OCI-LY1 (cell line): Measurements from ENCODE around the gene HDAC7.

Experiments used
- H2AFZ ChIP-seq: fragments of 200-600 bp; sonication (generic), shearing (Covaris generic); 2 replicates; pipeline ENCODE4 v1.6.0; 2014; ENCODE audit warnings: antibody characterized with exemption, mild to moderate bottlenecking, low read length
- H3F3A ChIP-seq: fragments of 200-600 bp; sonication (generic), shearing (Covaris generic); 2 replicates; pipeline ENCODE4 v1.6.0; 2014; ENCODE audit warnings: mild to moderate bottlenecking, antibody characterized with exemption, low read length, moderate library complexity; ENCODE audit not compliant: insufficient read depth
- H3K27ac ChIP-seq: fragments of 200-600 bp; sonication (generic); 2 replicates; pipeline ENCODE4 v1.5.1; 2014; ENCODE audit warnings: low read length, mixed run types, mild to moderate bottlenecking, low read depth; ENCODE audit not compliant: poor library complexity, severe bottlenecking
- H3K27me3 ChIP-seq: fragments of 200-600 bp; sonication (generic); 2 replicates; pipeline ENCODE4 v1.6.0; 2014; ENCODE audit warnings: antibody characterized with exemption, mild to moderate bottlenecking, low read length, moderate library complexity; ENCODE audit not compliant: insufficient read depth
- H3K36me3 ChIP-seq: fragments of 200-600 bp; sonication (generic); 2 replicates; pipeline ENCODE4 v1.6.1; 2014; ENCODE audit warnings: mild to moderate bottlenecking, antibody characterized with exemption, low read length, moderate library complexity, mixed read lengths; ENCODE audit not compliant: insufficient read depth
- H3K4me1 ChIP-seq: fragments of 200-600 bp; sonication (generic); 2 replicates; pipeline ENCODE4 v1.5.1; 2014; ENCODE audit warnings: mild to moderate bottlenecking, low read length, moderate library complexity; ENCODE audit not compliant: insufficient read depth, severe bottlenecking
- H3K4me2 ChIP-seq: fragments of 200-600 bp; sonication (generic), shearing (Covaris generic); 2 replicates; pipeline ENCODE4 v1.6.1; 2014; ENCODE audit warnings: low read length
- H3K4me3 ChIP-seq: fragments of 200-600 bp; sonication (generic); 2 replicates; pipeline ENCODE4 v1.5.1; 2014; ENCODE audit warnings: low read length, low read depth, mild to moderate bottlenecking, mixed read lengths; ENCODE audit not compliant: poor library complexity, severe bottlenecking
- H3K79me2 ChIP-seq: fragments of 200-600 bp; shearing (Covaris generic); 2 replicates; pipeline ENCODE4 v1.6.1; 2016; ENCODE audit warnings: mixed run types, low read length, mixed read lengths; ENCODE audit not compliant: insufficient read depth
- H3K9ac ChIP-seq: fragments of 200-600 bp; sonication (generic), shearing (Covaris generic); 2 replicates; pipeline ENCODE4 v1.6.1; 2014; ENCODE audit warnings: mild to moderate bottlenecking, low read length, mixed read lengths
- H3K9me2 ChIP-seq: fragments of 200-600 bp; sonication (generic), shearing (Covaris generic); 2 replicates; pipeline ENCODE4 v1.6.1; 2014; ENCODE audit warnings: low read depth, mild to moderate bottlenecking, low read length, mixed read lengths
- H3K9me3 ChIP-seq: fragments of 200-600 bp; shearing (Covaris generic); 2 replicates; pipeline ENCODE4 v1.6.1; 2014; ENCODE audit warnings: low read length, mixed read lengths
- H4K20me1 ChIP-seq: fragments of 200-600 bp; sonication (generic), shearing (Covaris generic); 2 replicates; pipeline ENCODE4 v1.6.0; 2016; ENCODE audit warnings: mild to moderate bottlenecking, low read length; ENCODE audit not compliant: insufficient read depth
- CTCF ChIP-seq: fragments of 200-600 bp; sonication (generic), shearing (Covaris generic); IDR thresholded peaks from 2 replicates; pipeline ENCODE4 v1.5.1; 2017; ENCODE audit warnings: mild to moderate bottlenecking, antibody characterized with exemption, low read length, moderate library complexity, mixed read lengths
- EZH2 ChIP-seq: fragments of 200-600 bp; sonication (generic), shearing (Covaris generic); IDR thresholded peaks from 2 replicates; pipeline ENCODE4 v1.8.0; 2017; ENCODE audit warnings: borderline replicate concordance, mixed run types, mild to moderate bottlenecking, antibody characterized with exemption, low read length, moderate library complexity, mixed read lengths

Gene HDAC7

GRCh38 chr12:47772094-47772660 is 47.5 kb downstream of the HDAC7 start:
- no peaks in the 10 kb centered on the region for H3K9me2 ChIP-seq
- H3K4me2 ChIP-seq: peak overlapping the region; percentile 58; the same call in 1 of the 2 replicates
- no peaks in the 10 kb centered on the region for H3K27me3 ChIP-seq
- H4K20me1 ChIP-seq: no peaks in the 10 kb centered on the region
- peaks cover 37% of the 10 kb centered on the region for H3K4me1 ChIP-seq
- H3K9ac ChIP-seq: no peak overlapping the region
- H3K9me3 ChIP-seq: no peaks in the 10 kb centered on the region
- H3K27ac ChIP-seq: no peak overlapping the region
- H3F3A ChIP-seq: no peaks in the 10 kb centered on the region
- no peaks in the 10 kb centered on the region for H3K36me3 ChIP-seq
- no peak overlapping the region for H3K4me3 ChIP-seq
- H2AFZ ChIP-seq: no peak overlapping the region
- TF ChIP-seq CTCF (no peak), EZH2 (no peak)
- no peaks in the 10 kb centered on the region for H3K79me2 ChIP-seq

- Histone ChIP-seq H3K4me1 (peaks cover 30% of the 10 kb centered on the region), H3K27me3 (no peaks in the 10 kb centered on the region), H3K27ac (no peak overlapping the region), H3K36me3 (no peaks in the 10 kb centered on the region), H3K4me3 (no peak overlapping the region), H3K9me3 (no peaks in the 10 kb centered on the region), H3K79me2 (no peaks in the 10 kb centered on the region), H3F3A (no peaks in the 10 kb centered on the region), H3K9ac (no peak overlapping the region), H3K9me2 (no peaks in the 10 kb centered on the region), H4K20me1 (no peaks in the 10 kb centered on the region), H3K4me2 (no peak overlapping the region), H2AFZ (no peak overlapping the region)
- no peak for TF ChIP-seq EZH2
- no peak for TF ChIP-seq CTCF
Observed at GRCh38 chr12:47771304-47771703, 48.4 kb downstream of the HDAC7 start.

GRCh38 chr12:47770086-47770726 is 49.5 kb downstream of the HDAC7 start:
- H3K27ac ChIP-seq: no peak overlapping the region
- no peak overlapping the region for H3K9ac ChIP-seq
- no peaks in the 10 kb centered on the region for H3K79me2 ChIP-seq
- H3K4me2 ChIP-seq: no peak overlapping the region
- no peaks in the 10 kb centered on the region for H4K20me1 ChIP-seq
- peaks cover 21% of the 10 kb centered on the region for H3K4me1 ChIP-seq
- no peak for TF ChIP-seq EZH2
- TF ChIP-seq CTCF: no peak
- H3F3A ChIP-seq: no peaks in the 10 kb centered on the region
- H3K9me3 ChIP-seq: no peaks in the 10 kb centered on the region
- H3K9me2 ChIP-seq: no peaks in the 10 kb centered on the region
- no peaks in the 10 kb centered on the region for H3K27me3 ChIP-seq
- H3K4me3 ChIP-seq: no peak overlapping the region
- no peaks in the 10 kb centered on the region for H3K36me3 ChIP-seq
- H2AFZ ChIP-seq: no peak overlapping the region
